Measurements from ENCODE around the gene ALDH1A2. TPM values are rescaled to one million over a fixed set of nuclear protein-coding genes. Genes with fewer than 3 reads are reported as not detected.
"Not testable (repeated sequence)": the region's sequence is repeated elsewhere in the genome, so short reads cannot be mapped to it uniquely, and the experiment has no call there.

ALDH1A2 gene
- total RNA-seq (2021) (1.5 and 1.7 TPM in 2 replicates), Bru-seq, nascent RNA (percentile 24 among the genes with signal in this experiment), BruChase-seq, experiment 1, labeled RNA remaining after a 2-hour chase (percentile 28 among the genes with signal in this experiment), BruChase-seq, experiment 2, labeled RNA remaining after a 6-hour chase (percentile 26 among the genes with signal in this experiment)
- long read RNA-seq, partial matches to known transcripts, result 0 of 1 reads
- long read RNA-seq, other reads (novel, unspliced or antisense), result 1 of 1 reads

GRCh38 chr15:58065445-58066041, at the start of gene ALDH1A2:
ALDH1A2 (minus strand) TSS chr15:58065711; CDS start chr15:58065650, 61 bp downstream.
- H3K27me3 ChIP-seq (replicated peaks; ENCODE audit: insufficient read depth, low read depth, low read length, poor library complexity), result peaks cover 74% of the 10 kb centered on the region
- intact Hi-C loops (cut with micrococcal nuclease; ENCODE audit: unreplicated experiment), result loop anchor here (2.0 to 10.0 kb wide), 2 partner anchors 315 to 331 kb away; no protein-coding TSS in a partner anchor

GRCh38 chr15:58114812-58115211, 49.3 kb upstream of the ALDH1A2 start:
- no TSS peak for BruUV-seq (replicated peaks)
- Histone ChIP-seq H3K4me1 (ENCODE audit: insufficient read depth, low read length, poor library complexity, severe bottlenecking) (no peaks in the 10 kb centered on the region), H3K9me3 (ENCODE audit: low read depth, low read length, poor library complexity, severe bottlenecking) (no peaks in the 10 kb centered on the region), H3K36me3 (ENCODE audit: insufficient read depth, low read length, poor library complexity, severe bottlenecking) (no peaks in the 10 kb centered on the region), H3K27me3 (replicated peaks; ENCODE audit: insufficient read depth, low read depth, low read length, poor library complexity) (peaks cover 6% of the 10 kb centered on the region), H3K4me3 (ENCODE audit: low read depth, low read length, poor library complexity, severe bottlenecking) (no peak overlapping the region), H3K27ac (ENCODE audit: low read depth, low read length, poor library complexity, severe bottlenecking) (no peak overlapping the region)
- DNase-seq (ENCODE audit: low spot score), result no peak
- no peak for TF ChIP-seq EZH2 (IDR thresholded peaks at IDR 0.05; ENCODE audit: borderline replicate concordance, low read depth, low read length, poor library complexity, severe bottlenecking)
- TF ChIP-seq CTCF (conservative IDR thresholded peaks at IDR 0.05; ENCODE audit: low read depth, low read length), result no peak
- ChIA-PET POLR2A (ENCODE audit: low non-redundant PET) (no interaction called here), CTCF (no interaction called here)
- intact Hi-C loops (cut with micrococcal nuclease; ENCODE audit: unreplicated experiment), result no loop called here

More at GRCh38 chr15:58065445-58066041, at the start of gene ALDH1A2:
- TF ChIP-seq CTCF (conservative IDR thresholded peaks at IDR 0.05; ENCODE audit: low read depth, low read length), result no peak
- TF ChIP-seq EZH2 (IDR thresholded peaks at IDR 0.05; ENCODE audit: borderline replicate concordance, low read depth, low read length, poor library complexity, severe bottlenecking), result no peak
- CTCF ChIA-PET, result interaction anchor here (0.7 kb wide), 1 partner anchor 314 kb away, joined by 3 read pairs; no protein-coding TSS in a partner anchor
- Histone ChIP-seq H3K4me3 (ENCODE audit: low read depth, low read length, poor library complexity, severe bottlenecking) (peak within 1 kb of the TSS; percentile 41), H3K27ac (ENCODE audit: low read depth, low read length, poor library complexity, severe bottlenecking) (no peak within 1 kb of the TSS), H3K4me1 (ENCODE audit: insufficient read depth, low read length, poor library complexity, severe bottlenecking) (peaks cover 6% of the 10 kb centered on the region), H3K9me3 (ENCODE audit: low read depth, low read length, poor library complexity, severe bottlenecking) (no peaks in the 10 kb centered on the region), H3K36me3 (ENCODE audit: insufficient read depth, low read length, poor library complexity, severe bottlenecking) (no peaks in the 10 kb centered on the region)
- POLR2A ChIA-PET (ENCODE audit: low non-redundant PET), result no interaction called here
- no TSS peak for BruUV-seq (replicated peaks)
- no peak for DNase-seq (ENCODE audit: low spot score)

- H3K4me3 ChIP-seq (ENCODE audit: low read depth, low read length, poor library complexity, severe bottlenecking), result no peak overlapping the region
- BruUV-seq (replicated peaks), result no TSS peak
- H3K27me3 ChIP-seq (replicated peaks; ENCODE audit: insufficient read depth, low read depth, low read length, poor library complexity), result peaks cover 8% of the 10 kb centered on the region
- no peaks in the 10 kb centered on the region for H3K9me3 ChIP-seq (ENCODE audit: low read depth, low read length, poor library complexity, severe bottlenecking)
- intact Hi-C loops (cut with micrococcal nuclease; ENCODE audit: unreplicated experiment), result no loop called here
- ChIA-PET CTCF (no interaction called here), POLR2A (ENCODE audit: low non-redundant PET) (no interaction called here)
- TF ChIP-seq CTCF (conservative IDR thresholded peaks at IDR 0.05; ENCODE audit: low read depth, low read length) (no peak), EZH2 (IDR thresholded peaks at IDR 0.05; ENCODE audit: borderline replicate concordance, low read depth, low read length, poor library complexity, severe bottlenecking) (no peak)
- H3K36me3 ChIP-seq (ENCODE audit: insufficient read depth, low read length, poor library complexity, severe bottlenecking), result no peaks in the 10 kb centered on the region
- no peak for DNase-seq (ENCODE audit: low spot score)
- H3K4me1 ChIP-seq (ENCODE audit: insufficient read depth, low read length, poor library complexity, severe bottlenecking), result no peaks in the 10 kb centered on the region
- no peak overlapping the region for H3K27ac ChIP-seq (ENCODE audit: low read depth, low read length, poor library complexity, severe bottlenecking)
Measured at GRCh38 chr15:58114388-58114787, 48.9 kb upstream of the ALDH1A2 start.

GRCh38 chr15:58113358-58113757, 47.8 kb upstream of the ALDH1A2 start:
- H3K9me3 ChIP-seq (ENCODE audit: low read depth, low read length, poor library complexity, severe bottlenecking); BruUV-seq (replicated peaks); H3K36me3 ChIP-seq (ENCODE audit: insufficient read depth, low read length, poor library complexity, severe bottlenecking); intact Hi-C loops (cut with micrococcal nuclease; ENCODE audit: unreplicated experiment); H3K27ac ChIP-seq (ENCODE audit: low read depth, low read length, poor library complexity, severe bottlenecking); H3K4me3 ChIP-seq (ENCODE audit: low read depth, low read length, poor library complexity, severe bottlenecking); DNase-seq (ENCODE audit: low spot score); H3K4me1 ChIP-seq (ENCODE audit: insufficient read depth, low read length, poor library complexity, severe bottlenecking); POLR2A ChIA-PET (ENCODE audit: low non-redundant PET); CTCF ChIA-PET: not testable (repeated sequence)
- H3K27me3 ChIP-seq (replicated peaks; ENCODE audit: insufficient read depth, low read depth, low read length, poor library complexity), result peaks cover 12% of the 10 kb centered on the region
